SK-N-SH (cell line): Measurements from ENCODE around the gene ARL6IP5. TPM values are rescaled to one million over a fixed set of nuclear protein-coding genes. Genes with fewer than 3 reads are reported as not detected.
A peak's percentile ranks its signal among the peaks of the same experiment; 100 is the strongest.

Experiments used
- CTCF ChIA-PET: fragments of 300-600, 350-600 bp; formaldehyde crosslinking; extraction: SDS; loops from one replicate; lab custom pipeline; 2021; lab: Yijun Ruan, JAX
- POLR2A ChIA-PET: fragments of 350-600 bp; sonication (Branson Sonifier 250); formaldehyde crosslinking; extraction: SDS; loops from one replicate; lab custom pipeline; 2020; ENCODE audit warnings: antibody characterized with exemption, inconsistent platforms; lab: Yijun Ruan, JAX
- DNase-seq: peaks from one replicate; pipeline ENCODE4 v3.0.0; 2012
- H2AFZ ChIP-seq: fragments of 200-600 bp; sonication (generic); 2 replicates; pipeline ENCODE4 v1.8.1; 2016; ENCODE audit warnings: antibody characterized with exemption, mild to moderate bottlenecking, low read depth
- H3F3A ChIP-seq: fragments of 200-600 bp; sonication (generic); replicated peaks from 2 replicates; pipeline ENCODE3; 2016; ENCODE audit warnings: antibody characterized with exemption, mild to moderate bottlenecking; ENCODE audit not compliant: insufficient read depth
- H3K27ac ChIP-seq, 2 experiments: fragments of 200-500 bp in 1 of 2; fragments of 200-600 bp in 1 of 2; sonication (Bioruptor generic) in 1 of 2; sonication (generic), shearing (Covaris generic) in 1 of 2; 2 replicates each; pipeline versions ENCODE4 v1.5.1 to v1.6.1; 2014 to 2016; ENCODE audit warnings: low read depth in 2 of 2, inconsistent platforms in 1 of 2, low read length in 1 of 2, mild to moderate bottlenecking in 1 of 2, mixed read lengths in 1 of 2
- H3K27me3 ChIP-seq: fragments of 200-600 bp; sonication (generic), shearing (Covaris generic); 2 replicates; pipeline ENCODE4 v1.6.1; 2016; ENCODE audit warnings: mixed run types; ENCODE audit not compliant: insufficient read depth
- H3K36me3 ChIP-seq, 2 experiments: fragments of 200-500 bp in 1 of 2; fragments of 200-600 bp in 1 of 2; sonication (Bioruptor generic) in 1 of 2; sonication (generic) in 1 of 2; replicated peaks in 1 of 2; 2 replicates each; pipeline versions ENCODE3 to v1.5.1; 2014 to 2016; ENCODE audit warnings: low read length in 1 of 2, mild to moderate bottlenecking in 1 of 2; ENCODE audit not compliant: insufficient read depth in 2 of 2, control insufficient read depth in 1 of 2
- H3K4me1 ChIP-seq, 2 experiments: fragments of 200-500 bp in 1 of 2; fragments of 200-600 bp in 1 of 2; sonication (Bioruptor generic) in 1 of 2; sonication (generic), shearing (Covaris generic) in 1 of 2; 2 replicates each; pipeline versions ENCODE4 v1.5.1 to v1.6.1; 2014 to 2016; ENCODE audit warnings: low read depth in 1 of 2, low read length in 1 of 2, mixed run types in 1 of 2; ENCODE audit not compliant: insufficient read depth in 2 of 2, control insufficient read depth in 1 of 2
- H3K4me2 ChIP-seq: fragments of 200-600 bp; sonication (generic), shearing (Covaris generic); 2 replicates; pipeline ENCODE4 v1.6.1; 2017; ENCODE audit warnings: mixed run types
- H3K4me3 ChIP-seq, 2 experiments: fragments of 200-500 bp in 1 of 2; fragments of 200-600 bp in 1 of 2; sonication (Bioruptor generic) in 1 of 2; sonication (generic), shearing (Covaris generic) in 1 of 2; 2 replicates each; pipeline versions ENCODE4 v1.5.1 to v1.8.1; 2014 to 2016; ENCODE audit warnings: low read depth in 2 of 2, inconsistent platforms in 1 of 2, low read length in 1 of 2, mild to moderate bottlenecking in 1 of 2, mixed read lengths in 1 of 2, moderate library complexity in 1 of 2
- H3K79me2 ChIP-seq: fragments of 200-600 bp; sonication (generic); 2 replicates; pipeline ENCODE4 v1.8.1; 2017; ENCODE audit warnings: mild to moderate bottlenecking; ENCODE audit not compliant: insufficient read depth
- H3K9ac ChIP-seq: fragments of 200-600 bp; sonication (generic); 2 replicates; pipeline ENCODE4 v1.6.1; 2017; ENCODE audit warnings: mixed run types
- H3K9me2 ChIP-seq: fragments of 200-600 bp; sonication (generic); 2 replicates; pipeline ENCODE4 v1.6.1; 2017; ENCODE audit warnings: mixed run types
- H3K9me3 ChIP-seq: fragments of 200-600 bp; sonication (generic); 2 replicates; pipeline ENCODE4 v1.6.1; 2017; ENCODE audit warnings: mixed run types, mild to moderate bottlenecking, moderate library complexity
- H4K20me1 ChIP-seq: fragments of 200-600 bp; sonication (generic); 2 replicates; pipeline ENCODE4 v1.6.1; 2017; ENCODE audit warnings: mild to moderate bottlenecking, mixed run types; ENCODE audit not compliant: insufficient read depth
- CTCF ChIP-seq: fragments of 200-600 bp; sonication (generic); IDR thresholded peaks from 2 replicates; pipeline ENCODE4 v1.6.1; 2017; ENCODE audit warnings: antibody characterized with exemption, mild to moderate bottlenecking, moderate library complexity
- EP300 ChIP-seq, 2 experiments: IDR thresholded peaks; 2 replicates each; pipeline versions ENCODE4 v1.4.0 to v1.6.1; 2012; ENCODE audit warnings: borderline replicate concordance in 1 of 2, low read depth in 1 of 2, low read length in 1 of 2
- FOXJ3 ChIP-seq: sonication (generic); formaldehyde crosslinking; IDR thresholded peaks from 2 replicates; pipeline ENCODE4 v1.5.1; 2020; ENCODE audit warnings: mild to moderate bottlenecking, missing genetic modification reagents
- MAX ChIP-seq: IDR thresholded peaks from 2 replicates; pipeline ENCODE4 v1.4.0; 2012; ENCODE audit warnings: low read depth
- MEF2A ChIP-seq: IDR thresholded peaks from 2 replicates; pipeline ENCODE4 v1.4.0; 2012; ENCODE audit warnings: low read depth, borderline replicate concordance
- NRF1 ChIP-seq: IDR thresholded peaks from 2 replicates; pipeline ENCODE4 v1.6.1; 2012; ENCODE audit warnings: low read depth, mild to moderate bottlenecking, low read length
- POLR2AphosphoS5 ChIP-seq: IDR thresholded peaks from 2 replicates; pipeline ENCODE4 v1.6.1; 2012; ENCODE audit warnings: low read depth, low read length
- RAD21 ChIP-seq: IDR thresholded peaks from 2 replicates; pipeline ENCODE4 v1.6.1; 2012; ENCODE audit warnings: mild to moderate bottlenecking, low read length
- REST ChIP-seq: IDR thresholded peaks from 2 replicates; pipeline ENCODE4 v1.6.1; 2012; ENCODE audit warnings: mild to moderate bottlenecking, low read depth, low read length, moderate library complexity
- TAF1 ChIP-seq: IDR thresholded peaks from 2 replicates; pipeline ENCODE4 v1.6.1; 2012; ENCODE audit warnings: low read depth, mild to moderate bottlenecking, low read length, moderate library complexity, borderline replicate concordance
- TCF12 ChIP-seq: IDR thresholded peaks from 2 replicates; pipeline ENCODE4 v1.4.0; 2012
- USF2 ChIP-seq: fragments of 150-350 bp; IDR thresholded peaks from 2 replicates; pipeline ENCODE4 v1.6.1; 2017; ENCODE audit warnings: antibody characterized with exemption, low read length, low read depth, borderline replicate concordance
- YY1 ChIP-seq: IDR thresholded peaks from 2 replicates; pipeline ENCODE4 v1.4.0; 2012; ENCODE audit warnings: low read depth, mild to moderate bottlenecking
- WGBS: methylation state at CpG from one replicate; pipeline ENCODE4 v1.1.6; 2017; ENCODE audit warnings: low lambda C conversion rate; 5-methylcytosine and 5-hydroxymethylcytosine counted together
- polyA plus RNA-seq, 3 experiments: library from polyadenylated mRNA; depleted of rRNA; stranded (reverse); fragments of >200 nt; gene quantifications; 2 replicates each; pipeline ENCODE4 v1.2.3, GENCODE V29; 2012

The ARL6IP5 gene
- polyA plus RNA-seq, 1 of the 3 experiments (the other 2 are of a cell fraction) = 64.6 TPM

GRCh38 chr3:69080233-69080920 is 4.4 kb upstream of the ARL6IP5 start, which contains the start of gene UBA3:
TSS of gene UBA3 (minus strand) at chr3:69080365. CDS start at chr3:69080353, 12 bp downstream.
- POLR2A ChIA-PET = no interaction called here
- H3K36me3 ChIP-seq = peaks cover 0 to 10% of the 10 kb centered on the region in 2 experiments

More at GRCh38 chr3:69080233-69080920, 4.4 kb upstream of the ARL6IP5 start, which contains the start of gene UBA3:
- peak within 1 kb of the TSS; percentile 85 for H3K4me2 ChIP-seq
- DNase-seq = peak; percentile 93
- peaks cover 52% of the 10 kb centered on the region for H3K79me2 ChIP-seq
- H3K4me1 ChIP-seq = peaks cover 31 to 32% of the 10 kb centered on the region in 2 experiments
- H3K9ac ChIP-seq = peak within 1 kb of the TSS; percentile 89
- peak within 1 kb of the TSS; percentile 79 to 86 for H3K4me3 ChIP-seq
- no peaks in the 10 kb centered on the region for H3K27me3 ChIP-seq
- peak within 1 kb of the TSS; percentile 71 for H2AFZ ChIP-seq
- CTCF ChIA-PET = no interaction called here
- no peaks in the 10 kb centered on the region for H3K9me3 ChIP-seq
- H3F3A ChIP-seq = peaks cover 31% of the 10 kb centered on the region
- H3K9me2 ChIP-seq = no peaks in the 10 kb centered on the region
- WGBS = 10% methylated on average over 21 of the region's 37 CpGs
- H4K20me1 ChIP-seq = no peaks in the 10 kb centered on the region
- TF ChIP-seq RAD21 = no peak
- TF ChIP-seq POLR2AphosphoS5 = peak; percentile 88
- TF ChIP-seq TCF12 = no peak
- peak; percentile 99 for TF ChIP-seq TAF1
- no peak for TF ChIP-seq EP300 (IDR thresholded peaks at IDR 0.05; ENCODE audit: borderline replicate concordance in 1 of 2, low read depth in 1 of 2, low read length in 1 of 2)
- peak; percentile 71; the same call in 1 of the 2 replicates for TF ChIP-seq REST
- TF ChIP-seq YY1 = peak; percentile 91
- no peak for TF ChIP-seq NRF1
- peak; percentile 60; the same call in 1 of the 2 replicates for TF ChIP-seq MAX
- no peak for TF ChIP-seq CTCF
- TF ChIP-seq USF2 = no peak
- no peak for TF ChIP-seq MEF2A
- TF ChIP-seq FOXJ3 (CRISPR knock-in tag) = no peak
- peak within 1 kb of the TSS; percentile 27 to 76; a peak in 3 of 4 replicates for H3K27ac ChIP-seq
